K562 (cell line): ENCODE measurements around the gene MGA. TPM values are rescaled to one million over a fixed set of nuclear protein-coding genes. Genes with fewer than 3 reads are reported as not detected.
A peak's percentile ranks its signal among the peaks of the same experiment; 100 is the strongest.

Experiments used
- ARID4B ChIP-seq: sonication (generic); formaldehyde crosslinking; IDR thresholded peaks from 2 replicates; pipeline ENCODE4 v1.8.0; 2022; ENCODE audit warnings: mild to moderate bottlenecking, missing genetic modification reagents
- DDX20 ChIP-seq: fragments of 450-650 bp; IDR thresholded peaks from 2 replicates; pipeline ENCODE4 v1.6.1; 2016; ENCODE audit warnings: missing genetic modification characterization, low read depth, mild to moderate bottlenecking, missing compliant biosample characterization, moderate library complexity
- NFATC3 ChIP-seq: fragments of 450-650 bp; IDR thresholded peaks from 2 replicates; pipeline ENCODE4 v1.6.1; 2017; ENCODE audit warnings: mild to moderate bottlenecking
- SLC30A9 ChIP-seq: fragments of 250-450 bp; sonication (Bioruptor Pico); IDR thresholded peaks from 2 replicates; pipeline ENCODE4 v1.8.0; 2022; ENCODE audit warnings: mild to moderate bottlenecking, moderate library complexity
- TARDBP ChIP-seq: fragments of 450-650 bp; IDR thresholded peaks from 2 replicates; pipeline ENCODE4 v1.6.1; 2016
- TCFL5 ChIP-seq: fragments of 250-450 bp; sonication (Bioruptor Pico); conservative IDR thresholded peaks from 2 replicates; pipeline ENCODE4 v1.6.1; 2021; ENCODE audit warnings: mild to moderate bottlenecking, moderate library complexity, matching md5 sums
- UBTF ChIP-seq, 2 experiments: IDR thresholded peaks; 2 replicates each; pipeline ENCODE4 v1.6.1; 2012; ENCODE audit warnings: improper control_type of control experiment in 2 of 2, low read depth in 2 of 2, low read length in 2 of 2, borderline replicate concordance in 1 of 2
- YBX1 ChIP-seq: fragments of 450-650 bp; IDR thresholded peaks from 2 replicates; pipeline ENCODE4 v1.7.1; 2016; ENCODE audit warnings: mild to moderate bottlenecking
- ZBTB1 ChIP-seq: sonication (generic); formaldehyde crosslinking; IDR thresholded peaks from 2 replicates; pipeline ENCODE4 v1.8.1; 2023; ENCODE audit warnings: missing genetic modification reagents, low read depth, mild to moderate bottlenecking, borderline replicate concordance
- ZBTB33 ChIP-seq: sonication (generic); formaldehyde crosslinking; IDR thresholded peaks from 2 replicates; pipeline ENCODE4 v1.8.1; 2023; ENCODE audit warnings: mild to moderate bottlenecking, missing genetic modification reagents
- ZC3H4 ChIP-seq: sonication (generic); formaldehyde crosslinking; IDR thresholded peaks from 2 replicates; pipeline ENCODE4 v1.9.0; 2021; ENCODE audit warnings: missing genetic modification reagents, borderline replicate concordance
- ZHX1 ChIP-seq: fragments of 150-350 bp; conservative IDR thresholded peaks from 2 replicates; pipeline ENCODE4 v1.6.1; 2014; ENCODE audit warnings: low read length
- ZNF217 ChIP-seq: sonication (generic); formaldehyde crosslinking; IDR thresholded peaks from 2 replicates; pipeline ENCODE4 v1.8.0; 2022; ENCODE audit warnings: mild to moderate bottlenecking, missing genetic modification reagents
- ZNF274 ChIP-seq: IDR thresholded peaks from 2 replicates; pipeline ENCODE4 v1.6.1; 2011; ENCODE audit warnings: low read depth, mild to moderate bottlenecking, low read length, moderate library complexity, borderline replicate concordance
- ZNF830 ChIP-seq: fragments of 250-450 bp; sonication (Bioruptor Pico); IDR thresholded peaks from 2 replicates; pipeline ENCODE4 v1.5.0; 2021; ENCODE audit warnings: mild to moderate bottlenecking
- polyA plus RNA-seq, 8 experiments: library from polyadenylated mRNA; depleted of rRNA in 4 of 8; stranded (reverse) in 5 of 8; unstranded in 3 of 8; fragments of >200 nt; fragmentation: Nextera tagmentation in 2 of 8; fragmentation: Illumina TruSeq in 1 of 8; extraction: Ambion mirVana in 2 of 8; extraction: Trizol in 1 of 8; gene quantifications; 2 replicates each; pipeline versions ENCODE4 v1.2.1 to v1.2.3, GENCODE V29; 2011 to 2014; ENCODE audit warnings: inconsistent platforms in 1 of 8, missing spikeins in 1 of 8
- total RNA-seq, 7 experiments: library from RNA; depleted of rRNA in 6 of 7; stranded (reverse); fragments of >200 nt in 6 of 7; fragmentation: Illumina TruSeq in 2 of 7; extraction: Trizol in 2 of 7; gene quantifications; 2 replicates each; pipeline versions ENCODE4 v1.2.1 to v1.2.3, GENCODE V29; 2011 to 2021; ENCODE audit warnings: low replicate concordance in 1 of 7

The MGA gene
- total and polyA plus RNA-seq, 9 of the 15 experiments (the other 6 are each of a cell fraction or from before 2014, with no cell fraction given): 4.7 to 56.1 (median 21.1) TPM

GRCh38 chr15:41660235-41661077 is at the start of gene MGA (continued):
- TF ChIP-seq UBTF (IDR thresholded peaks at IDR 0.05; ENCODE audit: borderline replicate concordance in 1 of 2, low read depth in 2 of 2, low read length in 2 of 2): peak in 1 of 2 experiments; percentile 74; a peak in 3 of 4 replicates
- TF ChIP-seq ZNF217 (CRISPR knock-in tag): peak; percentile 87
- peak; percentile 93 for TF ChIP-seq ZBTB33 (CRISPR knock-in tag)
- no peak for TF ChIP-seq ZHX1
- TF ChIP-seq SLC30A9 (CRISPR knock-in tag): no peak
- no peak for TF ChIP-seq NFATC3
- no peak for TF ChIP-seq TCFL5 (CRISPR knock-in tag)
- TF ChIP-seq TARDBP: peak; percentile 97
- peak; percentile 88; the same call in 1 of the 2 replicates for TF ChIP-seq ZBTB1 (CRISPR knock-in tag)
- TF ChIP-seq ZNF830 (CRISPR knock-in tag): no peak
- TF ChIP-seq ZC3H4 (CRISPR knock-in tag): 0 out of 2 replicates have a peak, but pooled peaks have one; percentile 28
- no peak for TF ChIP-seq YBX1
- no peak for TF ChIP-seq ZNF274
- TF ChIP-seq DDX20 (tag): no peak
- TF ChIP-seq ARID4B (CRISPR knock-in tag): no peak; the same call in none of the 2 replicates
